ENCODE results near the gene FABP7.

The FABP7 gene

GRCh38 chr6:122798099-122798641 lies 18.7 kb downstream of the FABP7 start:
- peaks cover 7% of the 10 kb centered on the region for H3K4me1 ChIP-seq (ENCODE audit: control insufficient read depth, insufficient read depth, low read length)
- H3K9ac ChIP-seq (ENCODE audit: low read depth, low read length), result no peak overlapping the region
- H3K36me3 ChIP-seq (ENCODE audit: control insufficient read depth, insufficient read depth, low read length), result no peaks in the 10 kb centered on the region
- H3K27me3 ChIP-seq (ENCODE audit: control insufficient read depth, insufficient read depth, low read length), result no peaks in the 10 kb centered on the region
- H3K4me3 ChIP-seq (ENCODE audit: low read depth, low read length), result no peak overlapping the region
- no peaks in the 10 kb centered on the region for H3K9me3 ChIP-seq (ENCODE audit: control insufficient read depth, insufficient read depth, low read length)
- no peak overlapping the region for H3K27ac ChIP-seq (ENCODE audit: low read depth, low read length)

DNA sequence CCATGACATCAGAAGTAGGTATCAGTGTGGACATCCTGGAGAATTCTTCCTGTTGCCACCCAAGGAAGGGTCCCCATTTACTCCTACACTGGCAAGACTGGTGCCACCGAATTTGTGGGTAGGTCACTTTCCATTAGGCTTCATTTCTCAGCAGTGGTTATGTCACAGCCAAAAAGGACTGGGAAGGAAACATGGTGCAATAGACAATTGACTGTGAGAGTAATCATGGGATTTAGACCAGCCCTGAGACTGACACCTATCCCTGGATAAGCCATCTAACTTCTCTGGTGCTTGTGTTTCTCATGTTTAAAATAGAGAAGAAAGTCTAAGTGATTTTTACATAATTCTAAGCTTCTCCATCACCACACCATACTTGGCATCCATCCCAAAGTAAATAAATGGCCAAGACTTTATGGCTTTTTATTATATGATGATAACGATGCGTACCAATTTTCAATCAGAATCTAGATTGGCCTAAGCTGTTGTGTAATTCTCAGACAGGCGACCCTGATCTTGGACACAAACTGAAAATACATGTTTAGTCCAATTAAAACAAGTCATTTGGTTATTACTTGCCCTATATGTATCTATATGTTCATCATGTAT lies 19.7 kb downstream of the FABP7 start:
- H3K9ac ChIP-seq (ENCODE audit: low read depth, low read length), result no peak overlapping the region
- H3K27me3 ChIP-seq (ENCODE audit: control insufficient read depth, insufficient read depth, low read length), result no peaks in the 10 kb centered on the region
- H3K27ac ChIP-seq (ENCODE audit: low read depth, low read length), result no peak overlapping the region
- peaks cover 7% of the 10 kb centered on the region for H3K4me1 ChIP-seq (ENCODE audit: control insufficient read depth, insufficient read depth, low read length)
- H3K4me3 ChIP-seq (ENCODE audit: low read depth, low read length), result no peak overlapping the region
- H3K36me3 ChIP-seq (ENCODE audit: control insufficient read depth, insufficient read depth, low read length), result no peaks in the 10 kb centered on the region
- H3K9me3 ChIP-seq (ENCODE audit: control insufficient read depth, insufficient read depth, low read length), result no peaks in the 10 kb centered on the region

GRCh38 chr6:122799916-122800686 lies 20.6 kb downstream of the FABP7 start:
- Histone ChIP-seq H3K9ac (ENCODE audit: low read depth, low read length) (no peak overlapping the region), H3K36me3 (ENCODE audit: control insufficient read depth, insufficient read depth, low read length) (no peaks in the 10 kb centered on the region), H3K9me3 (ENCODE audit: control insufficient read depth, insufficient read depth, low read length) (no peaks in the 10 kb centered on the region), H3K4me3 (ENCODE audit: low read depth, low read length) (no peak overlapping the region), H3K27me3 (ENCODE audit: control insufficient read depth, insufficient read depth, low read length) (no peaks in the 10 kb centered on the region), H3K4me1 (ENCODE audit: control insufficient read depth, insufficient read depth, low read length) (peaks cover 7% of the 10 kb centered on the region), H3K27ac (ENCODE audit: low read depth, low read length) (no peak overlapping the region)

- Histone ChIP-seq H3K27ac (ENCODE audit: low read depth, low read length) (no peak overlapping the region), H3K4me3 (ENCODE audit: low read depth, low read length) (no peak overlapping the region), H3K4me1 (ENCODE audit: control insufficient read depth, insufficient read depth, low read length) (peaks cover 7% of the 10 kb centered on the region), H3K27me3 (ENCODE audit: control insufficient read depth, insufficient read depth, low read length) (no peaks in the 10 kb centered on the region), H3K9ac (ENCODE audit: low read depth, low read length) (no peak overlapping the region), H3K36me3 (ENCODE audit: control insufficient read depth, insufficient read depth, low read length) (no peaks in the 10 kb centered on the region), H3K9me3 (ENCODE audit: control insufficient read depth, insufficient read depth, low read length) (no peaks in the 10 kb centered on the region)
Observed at GRCh38 chr6:122800906-122801305, 21.4 kb downstream of the FABP7 start.

- H3K36me3 ChIP-seq (ENCODE audit: control insufficient read depth, insufficient read depth, low read length), result no peaks in the 10 kb centered on the region
- no peaks in the 10 kb centered on the region for H3K9me3 ChIP-seq (ENCODE audit: control insufficient read depth, insufficient read depth, low read length)
- H3K4me1 ChIP-seq (ENCODE audit: control insufficient read depth, insufficient read depth, low read length), result peaks cover 7% of the 10 kb centered on the region
- H3K4me3 ChIP-seq (ENCODE audit: low read depth, low read length), result no peak overlapping the region
- H3K9ac ChIP-seq (ENCODE audit: low read depth, low read length), result no peak overlapping the region
- no peaks in the 10 kb centered on the region for H3K27me3 ChIP-seq (ENCODE audit: control insufficient read depth, insufficient read depth, low read length)
- H3K27ac ChIP-seq (ENCODE audit: low read depth, low read length), result no peak overlapping the region
Observed at GRCh38 chr6:122801397-122801796, 21.9 kb downstream of the FABP7 start.

DNA sequence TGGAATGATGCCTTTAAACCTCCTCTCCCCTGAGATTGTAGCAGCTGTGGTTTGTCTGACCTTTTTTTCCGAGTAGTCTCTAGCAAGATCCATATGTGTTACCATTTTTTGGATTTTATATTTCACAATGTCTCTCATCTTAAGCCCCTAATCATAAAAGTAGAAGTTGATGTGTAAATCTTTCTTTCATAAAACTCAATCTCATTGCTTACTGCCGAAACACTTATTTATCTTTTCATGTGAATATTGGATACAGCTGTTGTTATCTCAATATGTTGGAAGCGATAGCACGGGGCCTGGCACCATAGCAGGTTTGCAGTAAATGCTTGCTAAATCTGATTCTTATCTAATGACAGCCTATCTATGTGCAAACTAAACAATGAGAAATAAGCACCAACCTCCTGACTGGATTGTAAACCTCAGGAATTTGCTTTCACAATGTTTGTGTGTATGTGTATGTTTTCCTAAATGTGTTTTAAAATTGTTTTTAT lies 23.7 kb downstream of the FABP7 start:
- H3K27ac ChIP-seq (ENCODE audit: low read depth, low read length), result no peak overlapping the region
- peaks cover 7% of the 10 kb centered on the region for H3K4me1 ChIP-seq (ENCODE audit: control insufficient read depth, insufficient read depth, low read length)
- no peaks in the 10 kb centered on the region for H3K9me3 ChIP-seq (ENCODE audit: control insufficient read depth, insufficient read depth, low read length)
- no peaks in the 10 kb centered on the region for H3K27me3 ChIP-seq (ENCODE audit: control insufficient read depth, insufficient read depth, low read length)
- no peaks in the 10 kb centered on the region for H3K36me3 ChIP-seq (ENCODE audit: control insufficient read depth, insufficient read depth, low read length)
- H3K9ac ChIP-seq (ENCODE audit: low read depth, low read length), result no peak overlapping the region
- H3K4me3 ChIP-seq (ENCODE audit: low read depth, low read length), result no peak overlapping the region

- no peak overlapping the region for H3K9ac ChIP-seq (ENCODE audit: low read depth, low read length)
- no peaks in the 10 kb centered on the region for H3K9me3 ChIP-seq (ENCODE audit: control insufficient read depth, insufficient read depth, low read length)
- no peaks in the 10 kb centered on the region for H3K36me3 ChIP-seq (ENCODE audit: control insufficient read depth, insufficient read depth, low read length)
- no peak overlapping the region for H3K27ac ChIP-seq (ENCODE audit: low read depth, low read length)
- H3K4me3 ChIP-seq (ENCODE audit: low read depth, low read length), result no peak overlapping the region
- no peaks in the 10 kb centered on the region for H3K27me3 ChIP-seq (ENCODE audit: control insufficient read depth, insufficient read depth, low read length)
- H3K4me1 ChIP-seq (ENCODE audit: control insufficient read depth, insufficient read depth, low read length), result peaks cover 7% of the 10 kb centered on the region
Observed at GRCh38 chr6:122804962-122805485, 25.5 kb downstream of the FABP7 start.

DNA sequence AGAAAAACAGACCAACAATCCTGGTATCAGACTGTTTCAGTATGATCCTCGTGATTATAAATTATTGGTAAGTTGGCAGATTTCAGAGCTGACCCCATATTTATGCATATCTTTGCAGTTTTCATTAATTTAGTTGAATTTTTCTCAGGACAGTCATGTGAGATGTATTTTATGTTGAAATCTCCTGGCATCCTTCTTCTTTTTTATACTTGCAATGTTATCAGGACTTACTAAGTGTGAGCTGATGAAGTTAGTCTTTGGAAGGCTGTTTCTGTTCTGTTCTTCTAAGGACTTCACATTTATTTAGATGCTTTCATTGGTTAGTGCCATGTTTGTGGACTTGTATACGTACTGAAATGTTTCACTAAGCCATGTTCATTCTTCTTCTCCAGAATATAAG lies 26.8 kb downstream of the FABP7 start:
- Histone ChIP-seq H3K27ac (ENCODE audit: low read depth, low read length) (no peak overlapping the region), H3K4me3 (ENCODE audit: low read depth, low read length) (no peak overlapping the region), H3K9me3 (ENCODE audit: control insufficient read depth, insufficient read depth, low read length) (no peaks in the 10 kb centered on the region), H3K4me1 (ENCODE audit: control insufficient read depth, insufficient read depth, low read length) (peaks cover 6% of the 10 kb centered on the region), H3K36me3 (ENCODE audit: control insufficient read depth, insufficient read depth, low read length) (no peaks in the 10 kb centered on the region), H3K9ac (ENCODE audit: low read depth, low read length) (no peak overlapping the region), H3K27me3 (ENCODE audit: control insufficient read depth, insufficient read depth, low read length) (no peaks in the 10 kb centered on the region)

- Histone ChIP-seq H3K27me3 (ENCODE audit: control insufficient read depth, insufficient read depth, low read length) (no peaks in the 10 kb centered on the region), H3K4me3 (ENCODE audit: low read depth, low read length) (no peak overlapping the region), H3K9me3 (ENCODE audit: control insufficient read depth, insufficient read depth, low read length) (no peaks in the 10 kb centered on the region), H3K36me3 (ENCODE audit: control insufficient read depth, insufficient read depth, low read length) (no peaks in the 10 kb centered on the region), H3K27ac (ENCODE audit: low read depth, low read length) (no peak overlapping the region), H3K9ac (ENCODE audit: low read depth, low read length) (no peak overlapping the region), H3K4me1 (ENCODE audit: control insufficient read depth, insufficient read depth, low read length) (no peaks in the 10 kb centered on the region)
Observed at GRCh38 chr6:122808121-122808885, 28.8 kb downstream of the FABP7 start.

GRCh38 chr6:122809001-122809400 lies 29.5 kb downstream of the FABP7 start:
- Histone ChIP-seq H3K9me3 (ENCODE audit: control insufficient read depth, insufficient read depth, low read length) (no peaks in the 10 kb centered on the region), H3K4me3 (ENCODE audit: low read depth, low read length) (no peak overlapping the region), H3K27ac (ENCODE audit: low read depth, low read length) (no peak overlapping the region), H3K27me3 (ENCODE audit: control insufficient read depth, insufficient read depth, low read length) (no peaks in the 10 kb centered on the region), H3K4me1 (ENCODE audit: control insufficient read depth, insufficient read depth, low read length) (no peaks in the 10 kb centered on the region), H3K9ac (ENCODE audit: low read depth, low read length) (no peak overlapping the region), H3K36me3 (ENCODE audit: control insufficient read depth, insufficient read depth, low read length) (no peaks in the 10 kb centered on the region)
